ENCODE measurements around the gene ROS1.

Gene ROS1

DNA sequence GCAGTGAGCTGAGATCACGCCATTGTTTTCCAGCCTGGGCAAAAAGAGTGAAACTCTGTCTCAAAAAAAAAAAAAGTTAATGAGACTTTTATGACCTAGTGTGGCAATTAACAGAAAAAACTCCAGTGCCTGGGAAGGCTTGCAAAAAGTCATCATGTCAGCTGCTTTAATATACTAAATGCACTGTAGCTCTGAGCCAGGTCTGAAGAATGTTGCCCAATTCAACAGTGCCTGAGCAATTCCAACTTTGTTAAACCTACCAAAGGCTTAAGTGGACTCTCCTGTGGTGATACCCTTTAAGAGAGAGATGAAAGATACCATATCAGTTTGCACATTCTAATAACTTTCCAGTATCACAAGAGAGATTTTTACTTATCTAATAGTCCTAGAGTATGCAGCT is 6.5 kb upstream of the ROS1 start:
- no peaks in the 10 kb centered on the region for H3K36me3 ChIP-seq (ENCODE audit: control insufficient read depth, low read depth, low read length)

DNA sequence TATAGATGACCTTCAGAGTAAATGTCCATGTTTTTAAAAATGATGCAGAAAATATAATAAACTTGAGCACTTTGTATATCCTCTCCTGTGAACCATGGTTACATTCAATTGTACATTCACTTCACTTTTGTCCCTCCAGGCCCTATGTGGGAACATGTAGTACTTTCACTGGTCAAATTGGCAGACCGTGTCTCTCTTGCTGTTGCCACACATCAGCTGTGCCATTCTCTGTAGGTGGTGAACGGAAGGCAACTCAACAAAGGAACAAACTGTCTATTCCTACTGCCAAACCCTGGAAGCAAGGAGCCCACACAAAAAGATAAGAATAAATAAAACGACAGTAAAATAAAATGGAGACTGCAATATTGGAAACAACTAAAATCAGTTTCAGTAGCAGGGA is 2.0 kb downstream of the ROS1 start:
- no peak overlapping the region for H3K9ac ChIP-seq (ENCODE audit: low read length)
- no peaks in the 10 kb centered on the region for H3K4me1 ChIP-seq (ENCODE audit: control insufficient read depth, low read depth, low read length)
- no peaks in the 10 kb centered on the region for H3K9me3 ChIP-seq (ENCODE audit: control insufficient read depth, low read depth, low read length)
- H3K36me3 ChIP-seq (ENCODE audit: control insufficient read depth, low read depth, low read length): no peaks in the 10 kb centered on the region
- H3K4me3 ChIP-seq (ENCODE audit: low read length): no peak overlapping the region
- H3K27ac ChIP-seq (ENCODE audit: low read length): no peak overlapping the region
- no peaks in the 10 kb centered on the region for H3K27me3 ChIP-seq (ENCODE audit: control insufficient read depth, insufficient read depth, low read length)

More for the DNA sequence above, 6.5 kb upstream of the ROS1 start:
- H3K9ac ChIP-seq (ENCODE audit: low read length): no peak overlapping the region
- no peak overlapping the region for H3K4me3 ChIP-seq (ENCODE audit: low read length)
- H3K27me3 ChIP-seq (ENCODE audit: control insufficient read depth, insufficient read depth, low read length): no peaks in the 10 kb centered on the region
- no peaks in the 10 kb centered on the region for H3K4me1 ChIP-seq (ENCODE audit: control insufficient read depth, low read depth, low read length)
- no peaks in the 10 kb centered on the region for H3K9me3 ChIP-seq (ENCODE audit: control insufficient read depth, low read depth, low read length)
- no peak overlapping the region for H3K27ac ChIP-seq (ENCODE audit: low read length)

GRCh38 chr6:117418320-117418719 is 7.4 kb downstream of the ROS1 start:
- Histone ChIP-seq H3K4me3 (ENCODE audit: low read length) (no peak overlapping the region), H3K27ac (ENCODE audit: low read length) (no peak overlapping the region), H3K4me1 (ENCODE audit: control insufficient read depth, low read depth, low read length) (no peaks in the 10 kb centered on the region), H3K36me3 (ENCODE audit: control insufficient read depth, low read depth, low read length) (no peaks in the 10 kb centered on the region), H3K27me3 (ENCODE audit: control insufficient read depth, insufficient read depth, low read length) (no peaks in the 10 kb centered on the region), H3K9me3 (ENCODE audit: control insufficient read depth, low read depth, low read length) (no peaks in the 10 kb centered on the region), H3K9ac (ENCODE audit: low read length) (no peak overlapping the region)

- H3K9ac ChIP-seq (ENCODE audit: low read length): no peak overlapping the region
- H3K36me3 ChIP-seq (ENCODE audit: control insufficient read depth, low read depth, low read length): no peaks in the 10 kb centered on the region
- H3K9me3 ChIP-seq (ENCODE audit: control insufficient read depth, low read depth, low read length): no peaks in the 10 kb centered on the region
- H3K4me1 ChIP-seq (ENCODE audit: control insufficient read depth, low read depth, low read length): no peaks in the 10 kb centered on the region
- no peak overlapping the region for H3K4me3 ChIP-seq (ENCODE audit: low read length)
- no peak overlapping the region for H3K27ac ChIP-seq (ENCODE audit: low read length)
- no peaks in the 10 kb centered on the region for H3K27me3 ChIP-seq (ENCODE audit: control insufficient read depth, insufficient read depth, low read length)
Measured at GRCh38 chr6:117417851-117418250, 7.9 kb downstream of the ROS1 start.

- H3K4me3 ChIP-seq (ENCODE audit: low read length): no peak overlapping the region
- no peaks in the 10 kb centered on the region for H3K27me3 ChIP-seq (ENCODE audit: control insufficient read depth, insufficient read depth, low read length)
- no peak overlapping the region for H3K9ac ChIP-seq (ENCODE audit: low read length)
- no peak overlapping the region for H3K27ac ChIP-seq (ENCODE audit: low read length)
- no peaks in the 10 kb centered on the region for H3K36me3 ChIP-seq (ENCODE audit: control insufficient read depth, low read depth, low read length)
- peaks cover 6% of the 10 kb centered on the region for H3K4me1 ChIP-seq (ENCODE audit: control insufficient read depth, low read depth, low read length)
- H3K9me3 ChIP-seq (ENCODE audit: control insufficient read depth, low read depth, low read length): no peaks in the 10 kb centered on the region
Measured at GRCh38 chr6:117414770-117415169, 11.0 kb downstream of the ROS1 start.

DNA sequence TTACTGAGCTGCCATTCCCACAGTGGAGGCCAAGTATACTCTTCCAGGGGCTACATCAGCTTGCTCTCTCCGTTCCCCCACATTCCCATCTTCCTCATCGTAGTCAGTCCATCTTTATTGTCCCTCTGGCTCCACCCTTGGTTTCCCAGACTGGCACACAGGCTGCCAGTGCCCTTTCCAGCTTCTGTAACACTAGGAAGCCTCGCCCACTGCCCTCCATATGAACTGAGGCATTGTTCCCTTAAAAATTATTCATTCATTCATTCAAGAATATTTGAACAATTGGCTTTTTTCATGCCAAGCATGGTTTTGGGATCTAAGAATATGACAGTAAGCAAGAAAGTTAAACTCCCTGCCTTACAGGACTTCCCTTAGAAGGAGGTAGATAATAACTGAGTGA is 14.3 kb downstream of the ROS1 start:
- Histone ChIP-seq H3K4me3 (ENCODE audit: low read length) (no peak overlapping the region), H3K9ac (ENCODE audit: low read length) (no peak overlapping the region), H3K27me3 (ENCODE audit: control insufficient read depth, insufficient read depth, low read length) (no peaks in the 10 kb centered on the region), H3K9me3 (ENCODE audit: control insufficient read depth, low read depth, low read length) (no peaks in the 10 kb centered on the region), H3K27ac (ENCODE audit: low read length) (no peak overlapping the region), H3K36me3 (ENCODE audit: control insufficient read depth, low read depth, low read length) (no peaks in the 10 kb centered on the region), H3K4me1 (ENCODE audit: control insufficient read depth, low read depth, low read length) (peaks cover 6% of the 10 kb centered on the region)

DNA sequence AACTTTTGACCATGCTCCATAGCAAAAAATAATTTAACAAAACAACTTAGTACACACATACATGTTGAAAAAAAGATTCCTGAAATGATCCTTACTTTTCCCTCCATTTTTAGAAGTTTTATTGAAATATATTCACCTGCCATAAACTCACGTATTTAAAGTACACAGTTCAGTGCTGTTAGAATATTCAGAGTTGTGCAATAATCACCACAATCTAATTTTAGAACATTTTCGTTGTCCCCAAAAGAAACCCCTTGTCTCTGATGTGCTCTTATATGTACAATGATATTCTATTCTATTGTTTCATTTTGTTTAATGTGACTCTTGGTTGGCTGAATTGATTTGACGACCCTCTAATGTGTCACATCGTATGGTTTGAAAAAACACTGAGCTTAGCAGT is 15.9 kb downstream of the ROS1 start:
- Histone ChIP-seq H3K9me3 (ENCODE audit: control insufficient read depth, low read depth, low read length) (no peaks in the 10 kb centered on the region), H3K4me1 (ENCODE audit: control insufficient read depth, low read depth, low read length) (peaks cover 6% of the 10 kb centered on the region), H3K27ac (ENCODE audit: low read length) (no peak overlapping the region)

GRCh38 chr6:117409420-117409819 is 16.3 kb downstream of the ROS1 start:
- H3K27ac ChIP-seq (ENCODE audit: low read length): no peak overlapping the region

More for the DNA sequence above, 15.9 kb downstream of the ROS1 start:
- H3K9ac ChIP-seq (ENCODE audit: low read length): no peak overlapping the region
- H3K4me3 ChIP-seq (ENCODE audit: low read length): no peak overlapping the region
- H3K36me3 ChIP-seq (ENCODE audit: control insufficient read depth, low read depth, low read length): no peaks in the 10 kb centered on the region
- no peaks in the 10 kb centered on the region for H3K27me3 ChIP-seq (ENCODE audit: control insufficient read depth, insufficient read depth, low read length)

DNA sequence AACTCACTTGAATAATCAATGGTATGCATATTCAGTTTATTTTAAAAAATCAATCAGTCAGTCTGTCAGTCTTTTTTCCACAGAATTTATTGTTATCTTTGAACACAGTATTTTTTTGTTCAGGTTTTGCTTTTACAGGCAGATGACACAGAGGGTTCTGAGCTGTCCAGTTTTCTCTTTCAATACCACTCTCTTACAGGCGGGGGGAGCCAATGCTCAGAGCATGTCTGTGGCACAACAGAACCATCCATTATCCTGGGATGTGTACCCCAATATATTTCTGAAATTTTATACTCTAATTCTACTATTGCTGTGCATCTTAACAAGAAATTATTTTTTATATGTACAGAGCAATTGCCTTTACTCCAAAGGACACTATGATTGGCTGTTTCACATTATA is 21.2 kb downstream of the ROS1 start:
- H3K9me3 ChIP-seq (ENCODE audit: control insufficient read depth, low read depth, low read length): no peaks in the 10 kb centered on the region
- H3K36me3 ChIP-seq (ENCODE audit: control insufficient read depth, low read depth, low read length): no peaks in the 10 kb centered on the region
- no peaks in the 10 kb centered on the region for H3K27me3 ChIP-seq (ENCODE audit: control insufficient read depth, insufficient read depth, low read length)
- H3K4me3 ChIP-seq (ENCODE audit: low read length): no peak overlapping the region
- H3K4me1 ChIP-seq (ENCODE audit: control insufficient read depth, low read depth, low read length): no peaks in the 10 kb centered on the region
- H3K9ac ChIP-seq (ENCODE audit: low read length): no peak overlapping the region
- no peak overlapping the region for H3K27ac ChIP-seq (ENCODE audit: low read length)

More at GRCh38 chr6:117409420-117409819, 16.3 kb downstream of the ROS1 start:
- Histone ChIP-seq H3K9me3 (ENCODE audit: control insufficient read depth, low read depth, low read length) (no peaks in the 10 kb centered on the region), H3K36me3 (ENCODE audit: control insufficient read depth, low read depth, low read length) (no peaks in the 10 kb centered on the region), H3K9ac (ENCODE audit: low read length) (no peak overlapping the region), H3K27me3 (ENCODE audit: control insufficient read depth, insufficient read depth, low read length) (no peaks in the 10 kb centered on the region), H3K4me3 (ENCODE audit: low read length) (no peak overlapping the region), H3K4me1 (ENCODE audit: control insufficient read depth, low read depth, low read length) (peaks cover 6% of the 10 kb centered on the region)

DNA sequence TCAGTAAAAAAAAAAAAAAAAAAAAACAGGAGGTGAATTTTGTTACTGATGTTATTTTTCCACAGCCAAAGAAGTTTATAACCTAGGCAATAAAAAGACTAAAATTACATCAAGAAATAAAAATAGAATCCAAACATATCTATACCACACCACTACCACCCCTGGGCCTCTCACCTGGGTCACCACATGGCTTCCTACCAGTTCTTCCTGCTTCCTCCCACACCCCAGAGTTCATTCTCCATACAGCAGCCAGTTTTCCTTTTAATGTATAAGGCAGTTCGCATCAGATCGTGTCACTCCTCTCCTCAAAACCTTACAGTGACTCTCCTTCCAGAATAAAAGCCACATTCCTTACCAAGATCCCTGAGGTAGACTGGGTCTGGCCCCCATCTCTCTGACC is 23.9 kb downstream of the ROS1 start:
- Histone ChIP-seq H3K9me3 (ENCODE audit: control insufficient read depth, low read depth, low read length) (no peaks in the 10 kb centered on the region), H3K36me3 (ENCODE audit: control insufficient read depth, low read depth, low read length) (no peaks in the 10 kb centered on the region), H3K27ac (ENCODE audit: low read length) (no peak overlapping the region), H3K4me1 (ENCODE audit: control insufficient read depth, low read depth, low read length) (no peaks in the 10 kb centered on the region), H3K4me3 (ENCODE audit: low read length) (no peak overlapping the region), H3K27me3 (ENCODE audit: control insufficient read depth, insufficient read depth, low read length) (no peaks in the 10 kb centered on the region), H3K9ac (ENCODE audit: low read length) (no peak overlapping the region)

- no peak overlapping the region for H3K27ac ChIP-seq (ENCODE audit: low read length)
- no peaks in the 10 kb centered on the region for H3K27me3 ChIP-seq (ENCODE audit: control insufficient read depth, insufficient read depth, low read length)
- H3K36me3 ChIP-seq (ENCODE audit: control insufficient read depth, low read depth, low read length): no peaks in the 10 kb centered on the region
- no peaks in the 10 kb centered on the region for H3K9me3 ChIP-seq (ENCODE audit: control insufficient read depth, low read depth, low read length)
- no peak overlapping the region for H3K9ac ChIP-seq (ENCODE audit: low read length)
- H3K4me1 ChIP-seq (ENCODE audit: control insufficient read depth, low read depth, low read length): no peaks in the 10 kb centered on the region
- H3K4me3 ChIP-seq (ENCODE audit: low read length): no peak overlapping the region
Measured at GRCh38 chr6:117399924-117400323, 25.8 kb downstream of the ROS1 start.

- Histone ChIP-seq H3K9me3 (ENCODE audit: control insufficient read depth, low read depth, low read length) (no peaks in the 10 kb centered on the region), H3K4me1 (ENCODE audit: control insufficient read depth, low read depth, low read length) (no peaks in the 10 kb centered on the region), H3K9ac (ENCODE audit: low read length) (no peak overlapping the region), H3K36me3 (ENCODE audit: control insufficient read depth, low read depth, low read length) (no peaks in the 10 kb centered on the region), H3K27ac (ENCODE audit: low read length) (no peak overlapping the region), H3K27me3 (ENCODE audit: control insufficient read depth, insufficient read depth, low read length) (no peaks in the 10 kb centered on the region), H3K4me3 (ENCODE audit: low read length) (no peak overlapping the region)
Measured at GRCh38 chr6:117399126-117399525, 26.6 kb downstream of the ROS1 start.

All from iPS-18a (cell line).